Measurements from ENCODE around the gene TMED5. TPM values are rescaled to one million over a fixed set of nuclear protein-coding genes. Genes with fewer than 3 reads are reported as not detected.

TMED5 gene
- total RNA-seq, 1 donor from 2014 or later: 40.8 TPM

DNA sequence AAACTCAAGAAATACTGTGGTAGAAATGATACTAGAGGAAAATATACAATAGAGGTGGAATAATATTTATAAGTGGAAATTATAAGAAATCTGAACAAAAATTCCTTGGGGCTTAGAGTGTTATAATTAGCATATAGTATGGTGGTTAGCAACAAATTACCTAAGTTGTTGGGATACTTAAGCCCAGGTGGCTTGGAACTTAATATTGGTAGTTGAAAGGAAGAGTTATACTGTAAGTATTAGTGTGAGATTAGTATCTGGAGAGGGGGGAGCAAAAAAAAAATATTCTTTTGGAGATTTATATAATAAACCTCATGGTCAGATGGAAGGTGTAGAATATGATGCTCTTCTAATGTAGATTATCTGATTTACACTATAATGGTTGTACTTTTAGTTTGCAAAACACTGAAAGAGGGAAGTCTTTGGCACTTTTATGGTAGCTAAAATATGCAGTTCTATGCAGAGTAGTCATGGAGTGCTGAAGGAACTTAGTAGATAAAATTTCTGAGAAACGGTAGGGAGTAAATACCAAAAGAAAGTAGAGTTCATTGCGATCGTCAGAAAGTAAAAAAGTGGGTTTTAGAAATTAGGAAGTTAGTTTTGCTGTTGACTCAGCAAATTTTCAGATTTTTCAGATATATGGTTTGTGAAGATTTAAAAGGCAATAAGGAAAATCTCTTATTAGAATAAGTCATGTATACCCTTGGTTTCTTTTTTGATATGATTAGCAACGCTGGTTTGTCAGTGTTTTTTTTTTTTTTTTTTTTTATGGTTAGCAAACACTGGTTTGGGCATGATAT, 55.5 kb downstream of the TMED5 start:
- no peak for DNase-seq (ENCODE audit: extremely low spot score in 2 of 2)
- Histone ChIP-seq H3K36me3 (peaks cover 0 to 23% of the 10 kb centered on the region in 2 donors), H3K4me1 (no peaks in the 10 kb centered on the region), H3K9me3 (no peaks in the 10 kb centered on the region), H3K27ac (no peak overlapping the region), H3K27me3 (no peaks in the 10 kb centered on the region), H3K4me3 (no peak overlapping the region)
- no peak for TF ChIP-seq POLR2AphosphoS5 (IDR thresholded peaks at IDR 0.05; ENCODE audit: insufficient read depth in 1 of 2, low read depth in 1 of 2)
- TF ChIP-seq, protein P1, sequence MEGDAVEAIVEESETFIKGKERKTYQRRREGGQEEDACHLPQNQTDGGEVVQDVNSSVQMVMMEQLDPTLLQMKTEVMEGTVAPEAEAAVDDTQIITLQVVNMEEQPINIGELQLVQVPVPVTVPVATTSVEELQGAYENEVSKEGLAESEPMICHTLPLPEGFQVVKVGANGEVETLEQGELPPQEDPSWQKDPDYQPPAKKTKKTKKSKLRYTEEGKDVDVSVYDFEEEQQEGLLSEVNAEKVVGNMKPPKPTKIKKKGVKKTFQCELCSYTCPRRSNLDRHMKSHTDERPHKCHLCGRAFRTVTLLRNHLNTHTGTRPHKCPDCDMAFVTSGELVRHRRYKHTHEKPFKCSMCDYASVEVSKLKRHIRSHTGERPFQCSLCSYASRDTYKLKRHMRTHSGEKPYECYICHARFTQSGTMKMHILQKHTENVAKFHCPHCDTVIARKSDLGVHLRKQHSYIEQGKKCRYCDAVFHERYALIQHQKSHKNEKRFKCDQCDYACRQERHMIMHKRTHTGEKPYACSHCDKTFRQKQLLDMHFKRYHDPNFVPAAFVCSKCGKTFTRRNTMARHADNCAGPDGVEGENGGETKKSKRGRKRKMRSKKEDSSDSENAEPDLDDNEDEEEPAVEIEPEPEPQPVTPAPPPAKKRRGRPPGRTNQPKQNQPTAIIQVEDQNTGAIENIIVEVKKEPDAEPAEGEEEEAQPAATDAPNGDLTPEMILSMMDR (IDR thresholded peaks at IDR 0.05): no peak
- TF ChIP-seq POLR2A (IDR thresholded peaks at IDR 0.05): no peak
- intact Hi-C loops (cut with DNase I): no loop called here

DNA sequence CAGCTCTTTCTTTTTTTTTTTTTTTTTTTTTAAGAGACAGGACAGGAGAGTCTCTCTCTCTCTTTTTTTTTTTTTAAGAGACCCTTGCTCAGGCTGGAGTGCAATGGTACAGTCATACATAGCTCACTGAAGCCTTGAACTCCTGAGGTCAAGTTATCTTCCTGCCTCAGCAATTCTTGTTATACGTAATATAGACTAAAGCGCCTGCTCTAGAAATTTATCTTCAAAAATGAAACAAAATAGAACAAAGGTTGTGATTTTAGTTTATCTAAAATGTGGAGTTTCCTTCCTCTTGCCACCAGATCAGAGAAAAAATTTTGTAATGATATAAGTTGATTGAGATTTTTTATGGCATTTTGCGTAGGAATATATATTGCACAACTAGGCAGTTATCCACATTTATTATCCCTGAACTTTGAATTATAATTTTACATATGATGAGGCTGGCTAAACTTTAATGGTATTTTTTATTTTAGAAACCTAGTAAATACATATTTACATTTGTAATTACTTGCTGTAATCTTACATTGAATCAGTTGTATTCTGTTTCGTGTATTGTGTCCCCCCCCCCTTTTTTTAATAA, 56.9 kb downstream of the TMED5 start:
- DNase-seq (ENCODE audit: extremely low spot score in 2 of 2): no peak
- intact Hi-C loops (cut with DNase I): no loop called here
- TF ChIP-seq POLR2A (IDR thresholded peaks at IDR 0.05): no peak
- no peak for TF ChIP-seq POLR2AphosphoS5 (IDR thresholded peaks at IDR 0.05; ENCODE audit: insufficient read depth in 1 of 2, low read depth in 1 of 2)
- TF ChIP-seq, protein P1 (IDR thresholded peaks at IDR 0.05): no peak
- H3K4me3 ChIP-seq: no peak overlapping the region
- no peak overlapping the region for H3K27ac ChIP-seq
- H3K36me3 ChIP-seq: peaks cover 0 to 34% of the 10 kb centered on the region in 2 donors
- no peaks in the 10 kb centered on the region for H3K4me1 ChIP-seq
- no peaks in the 10 kb centered on the region for H3K9me3 ChIP-seq
- H3K27me3 ChIP-seq: no peaks in the 10 kb centered on the region

DNA sequence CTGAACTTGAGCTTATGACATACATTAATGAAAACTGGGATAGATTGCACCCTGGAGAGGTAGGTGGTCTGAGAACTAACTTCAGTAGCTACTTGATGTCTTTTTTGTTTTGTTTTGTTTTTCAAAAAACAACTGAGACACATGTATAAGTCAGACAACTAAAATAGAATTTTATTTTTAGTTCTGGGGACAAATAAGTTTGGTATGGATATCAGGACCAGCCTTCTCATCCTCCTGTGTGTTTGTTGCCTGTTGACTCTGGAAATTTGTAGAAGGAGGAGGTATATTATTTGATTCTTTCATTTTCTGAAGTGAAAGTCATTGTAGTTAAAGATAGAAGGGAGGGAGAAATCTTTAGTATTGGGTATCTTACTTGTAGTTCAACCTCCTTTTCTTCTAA, 59.6 kb downstream of the TMED5 start:
- peaks cover 0 to 37% of the 10 kb centered on the region in 2 donors for H3K36me3 ChIP-seq
- H3K27me3 ChIP-seq: no peaks in the 10 kb centered on the region
- H3K4me3 ChIP-seq: no peak overlapping the region
- DNase-seq (ENCODE audit: extremely low spot score in 2 of 2): no peak
- TF ChIP-seq, protein P1 (IDR thresholded peaks at IDR 0.05): no peak
- TF ChIP-seq POLR2AphosphoS5 (IDR thresholded peaks at IDR 0.05; ENCODE audit: insufficient read depth in 1 of 2, low read depth in 1 of 2) (no peak), POLR2A (IDR thresholded peaks at IDR 0.05) (no peak)
- intact Hi-C loops (cut with DNase I): no loop called here
- H3K9me3 ChIP-seq: no peaks in the 10 kb centered on the region
- no peak overlapping the region for H3K27ac ChIP-seq
- H3K4me1 ChIP-seq: no peaks in the 10 kb centered on the region

DNA sequence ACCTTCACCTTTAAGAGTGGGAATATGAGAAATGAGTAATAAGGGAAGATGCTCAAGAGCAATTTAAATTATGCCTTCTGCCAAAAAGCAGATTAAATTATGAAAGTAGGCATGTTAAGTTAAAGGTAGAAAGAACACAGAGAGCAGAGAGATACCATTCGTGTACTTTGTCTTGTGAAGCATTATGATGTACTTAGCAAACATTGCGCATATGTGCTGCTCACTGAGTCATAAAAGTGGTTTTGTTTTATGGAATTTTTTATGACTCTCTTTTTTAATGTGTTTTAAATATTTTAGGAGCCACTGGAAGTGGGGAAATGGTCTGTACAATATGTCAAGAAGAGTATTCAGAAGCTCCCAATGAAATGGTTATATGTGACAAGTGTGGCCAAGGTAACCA, 65.8 kb downstream of the TMED5 start:
- Histone ChIP-seq H3K27me3 (no peaks in the 10 kb centered on the region), H3K4me1 (peaks cover 12% of the 10 kb centered on the region), H3K4me3 (no peak overlapping the region), H3K36me3 (peaks cover 0 to 22% of the 10 kb centered on the region in 2 donors), H3K27ac (no peak overlapping the region), H3K9me3 (no peaks in the 10 kb centered on the region)
- intact Hi-C loops (cut with DNase I): no loop called here
- TF ChIP-seq POLR2A (IDR thresholded peaks at IDR 0.05) (no peak), POLR2AphosphoS5 (IDR thresholded peaks at IDR 0.05; ENCODE audit: insufficient read depth in 1 of 2, low read depth in 1 of 2) (no peak)
- TF ChIP-seq, protein P1 (IDR thresholded peaks at IDR 0.05): no peak
- DNase-seq (ENCODE audit: extremely low spot score in 2 of 2): no peak

DNA sequence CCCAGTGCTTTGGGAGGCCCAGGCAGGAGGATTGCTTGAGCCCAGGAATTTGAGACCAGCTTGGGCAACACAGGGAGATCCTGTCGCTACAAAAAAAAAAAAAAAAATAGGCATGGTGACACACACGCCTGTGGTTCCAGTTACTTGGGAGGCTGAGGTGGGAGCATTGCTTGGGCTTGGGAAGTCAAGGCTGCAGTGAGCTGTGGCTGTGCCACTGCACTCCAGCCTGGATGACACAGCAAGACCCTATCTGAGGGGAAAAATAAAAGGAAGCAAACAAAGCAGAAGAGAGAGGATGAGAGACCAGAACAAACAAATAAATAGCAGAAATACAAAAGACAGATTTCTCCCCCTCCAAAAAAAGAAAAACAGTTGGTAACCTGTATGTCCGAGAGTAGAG, 67.1 kb downstream of the TMED5 start:
- intact Hi-C loops (cut with DNase I): no loop called here
- H3K4me3 ChIP-seq: no peak overlapping the region

More for the DNA sequence above, 67.1 kb downstream of the TMED5 start:
- no peak for DNase-seq (ENCODE audit: extremely low spot score in 2 of 2)
- H3K27ac ChIP-seq: no peak overlapping the region
- H3K4me1 ChIP-seq: peaks cover 12% of the 10 kb centered on the region
- H3K27me3 ChIP-seq: no peaks in the 10 kb centered on the region
- no peak for TF ChIP-seq POLR2A (IDR thresholded peaks at IDR 0.05)
- TF ChIP-seq POLR2AphosphoS5 (IDR thresholded peaks at IDR 0.05; ENCODE audit: insufficient read depth in 1 of 2, low read depth in 1 of 2): no peak
- H3K9me3 ChIP-seq: no peaks in the 10 kb centered on the region
- peaks cover 0 to 14% of the 10 kb centered on the region in 2 donors for H3K36me3 ChIP-seq

All from vagina (tissue), 2 donors.